Activated T-cell treated with anti-CD3 and anti-CD28 coated beads, Interleukin-2, amount 50 U/mL, for 72 hours (primary cell): ENCODE data around the gene GSTA4. TPM values are rescaled to one million over a fixed set of nuclear protein-coding genes. Genes with fewer than 3 reads are reported as not detected.
"Not testable (repeated sequence)": the region's sequence is repeated elsewhere in the genome, so short reads cannot be mapped to it uniquely, and the experiment has no call there.

ENCODE experiments used
- ATAC-seq, 2 donors: fragments of 150-1000 bp; cut with Tn5 transposase; replicated peaks in 1 of 2; 2 replicates each; pipeline ENCODE4 v1.10.0; 2021; ENCODE audit warnings: moderate library complexity in 2 of 2, mild to moderate bottlenecking in 1 of 2
- DNase-seq, 2 donors: peaks; one replicate each; pipeline ENCODE4 v3.0.0; 2021 to 2022; ENCODE audit warnings: mixed read lengths in 1 of 2
- H3K27ac Mint-ChIP-seq: one replicate; pipeline ENCODE4 v1.8.0; 2022; ENCODE audit warnings: mild to moderate bottlenecking, moderate library complexity, mixed read lengths
- H3K27me3 Mint-ChIP-seq: one replicate; pipeline ENCODE4 v1.8.0; 2022; ENCODE audit warnings: low read depth, mixed read lengths
- H3K36me3 Mint-ChIP-seq, 2 donors: one replicate each; pipeline ENCODE4 v1.8.0; 2022; ENCODE audit warnings: mixed read lengths in 2 of 2, mild to moderate bottlenecking in 1 of 2; ENCODE audit not compliant: insufficient read depth in 2 of 2
- H3K4me1 Mint-ChIP-seq: one replicate; pipeline ENCODE4 v1.8.0; 2022; ENCODE audit warnings: low read depth, mixed read lengths
- H3K4me3 Mint-ChIP-seq, 2 donors: one replicate each; pipeline ENCODE4 v1.8.0; 2022; ENCODE audit warnings: mild to moderate bottlenecking in 2 of 2, mixed read lengths in 2 of 2, moderate library complexity in 2 of 2
- H3K9me3 Mint-ChIP-seq, 2 donors: one replicate each; pipeline ENCODE4 v1.8.0; 2022; ENCODE audit warnings: mixed read lengths in 2 of 2
- total RNA-seq, 2 donors: library from RNA; stranded (reverse); gene quantifications; one replicate each; pipeline ENCODE4 v1.2.3, GENCODE V29; 2022

The GSTA4 gene
- total RNA-seq, 2 donors from 2014 or later, result 17.5 to 21.4 TPM

- Mint-ChIP-seq H3K27ac (peak overlapping the region; percentile 88), H3K9me3 (no peaks in the 10 kb centered on the region), H3K36me3 (peaks cover 6 to 18% of the 10 kb centered on the region in 2 donors), H3K4me3 (peak overlapping the region; percentile 15 to 80), H3K4me1 (peaks cover 76% of the 10 kb centered on the region), H3K27me3 (peaks cover 11% of the 10 kb centered on the region)
- DNase-seq (no peak), ATAC-seq (peak; percentile 16 to 24)
Observed at GRCh38 chr6:52983159-52983848, 11.8 kb downstream of the GSTA4 start.

- Mint-ChIP-seq H3K4me1 (peaks cover 76% of the 10 kb centered on the region), H3K9me3 (no peaks in the 10 kb centered on the region), H3K36me3 (peaks cover 6 to 15% of the 10 kb centered on the region in 2 donors), H3K27ac (no peak overlapping the region), H3K4me3 (peak overlapping the region; percentile 4 to 33), H3K27me3 (peaks cover 10% of the 10 kb centered on the region)
- DNase-seq (no peak), ATAC-seq (no peak)
Observed at GRCh38 chr6:52982680-52983079, 12.4 kb downstream of the GSTA4 start.

- Mint-ChIP-seq H3K36me3 (peaks cover 8 to 15% of the 10 kb centered on the region in 2 donors), H3K4me1 (peaks cover 76% of the 10 kb centered on the region), H3K27ac (peak overlapping the region; percentile 54)
Observed at GRCh38 chr6:52981222-52981900, 13.7 kb downstream of the GSTA4 start.

GRCh38 chr6:52976591-52977035 lies 18.5 kb downstream of the GSTA4 start:
- peaks cover 6% of the 10 kb centered on the region for H3K27me3 Mint-ChIP-seq
- ATAC-seq (peak; percentile 86 to 89), DNase-seq (peak; percentile 37 to 40)
- H3K27ac Mint-ChIP-seq, result peak overlapping the region; percentile 95
- H3K9me3 Mint-ChIP-seq, result peaks cover 0 to 2% of the 10 kb centered on the region in 2 donors
- H3K4me1 Mint-ChIP-seq, result peaks cover 65% of the 10 kb centered on the region
- H3K36me3 Mint-ChIP-seq, result peaks cover 0 to 2% of the 10 kb centered on the region in 2 donors
- H3K4me3 Mint-ChIP-seq, result peak overlapping the region; percentile 80 to 86

More at GRCh38 chr6:52981222-52981900, 13.7 kb downstream of the GSTA4 start:
- H3K4me3 Mint-ChIP-seq, result no peak overlapping the region
- H3K27me3 Mint-ChIP-seq, result peaks cover 2% of the 10 kb centered on the region
- no peaks in the 10 kb centered on the region for H3K9me3 Mint-ChIP-seq
- ATAC-seq (no peak), DNase-seq (no peak)

GRCh38 chr6:52976149-52976548 lies 18.9 kb downstream of the GSTA4 start:
- H3K4me1 Mint-ChIP-seq, result peaks cover 64% of the 10 kb centered on the region
- peak overlapping the region; percentile 80 to 86 for H3K4me3 Mint-ChIP-seq
- peaks cover 0 to 2% of the 10 kb centered on the region in 2 donors for H3K9me3 Mint-ChIP-seq
- no peak for DNase-seq
- H3K27ac Mint-ChIP-seq, result peak overlapping the region; percentile 95
- ATAC-seq, result peak; percentile 52 to 60
- peaks cover 6% of the 10 kb centered on the region for H3K27me3 Mint-ChIP-seq
- peaks cover 0 to 2% of the 10 kb centered on the region in 2 donors for H3K36me3 Mint-ChIP-seq

GRCh38 chr6:52975580-52975979 lies 19.5 kb downstream of the GSTA4 start:
- H3K27ac Mint-ChIP-seq, result no peak overlapping the region
- peaks cover 0 to 2% of the 10 kb centered on the region in 2 donors for H3K36me3 Mint-ChIP-seq
- no peak for DNase-seq
- peaks cover 6% of the 10 kb centered on the region for H3K27me3 Mint-ChIP-seq
- ATAC-seq, result no peak
- peaks cover 63% of the 10 kb centered on the region for H3K4me1 Mint-ChIP-seq
- peaks cover 0 to 2% of the 10 kb centered on the region in 2 donors for H3K9me3 Mint-ChIP-seq
- peak overlapping the region in 1 of 2 donors; percentile 18 for H3K4me3 Mint-ChIP-seq

GRCh38 chr6:52972989-52973388 lies 22.1 kb downstream of the GSTA4 start:
- DNase-seq, result no peak
- Mint-ChIP-seq H3K27ac (no peak overlapping the region), H3K4me1 (peaks cover 45% of the 10 kb centered on the region), H3K27me3 (peaks cover 6% of the 10 kb centered on the region), H3K36me3 (peaks cover 0 to 2% of the 10 kb centered on the region in 2 donors), H3K4me3 (no peak overlapping the region), H3K9me3 (peaks cover 0 to 2% of the 10 kb centered on the region in 2 donors)
- ATAC-seq, result no peak

GRCh38 chr6:52969359-52969758 lies 25.7 kb downstream of the GSTA4 start:
- no peaks in the 10 kb centered on the region for H3K27me3 Mint-ChIP-seq
- no peak for ATAC-seq
- H3K36me3 Mint-ChIP-seq, result no peaks in the 10 kb centered on the region
- peaks cover 9% of the 10 kb centered on the region for H3K4me1 Mint-ChIP-seq
- peaks cover 0 to 2% of the 10 kb centered on the region in 2 donors for H3K9me3 Mint-ChIP-seq
- H3K4me3 Mint-ChIP-seq, result no peak overlapping the region
- DNase-seq, result no peak
- H3K27ac Mint-ChIP-seq, result no peak overlapping the region

- DNase-seq, result no peak
- no peaks in the 10 kb centered on the region for H3K36me3 Mint-ChIP-seq
- no peak for ATAC-seq
- no peaks in the 10 kb centered on the region for H3K4me1 Mint-ChIP-seq
- no peaks in the 10 kb centered on the region for H3K9me3 Mint-ChIP-seq
- H3K4me3 Mint-ChIP-seq, result no peak overlapping the region
- no peaks in the 10 kb centered on the region for H3K27me3 Mint-ChIP-seq
- H3K27ac Mint-ChIP-seq, result no peak overlapping the region
Observed at GRCh38 chr6:52966101-52966500, 29.0 kb downstream of the GSTA4 start.

- H3K36me3 Mint-ChIP-seq, result no peaks in the 10 kb centered on the region
- no peak overlapping the region for H3K27ac Mint-ChIP-seq
- H3K4me3 Mint-ChIP-seq, result no peak overlapping the region
- no peak for DNase-seq
- no peaks in the 10 kb centered on the region for H3K9me3 Mint-ChIP-seq
- H3K27me3 Mint-ChIP-seq, result no peaks in the 10 kb centered on the region
- ATAC-seq, result no peak
- no peaks in the 10 kb centered on the region for H3K4me1 Mint-ChIP-seq
Observed at GRCh38 chr6:52965380-52965779, 29.7 kb downstream of the GSTA4 start.

GRCh38 chr6:52964318-52964717 lies 30.8 kb downstream of the GSTA4 start:
- H3K36me3 Mint-ChIP-seq, result no peaks in the 10 kb centered on the region
- no peak for ATAC-seq

GRCh38 chr6:52962701-52963100 lies 32.4 kb downstream of the GSTA4 start:
- H3K9me3 Mint-ChIP-seq, result no peaks in the 10 kb centered on the region
- no peak overlapping the region for H3K27ac Mint-ChIP-seq
- no peaks in the 10 kb centered on the region for H3K27me3 Mint-ChIP-seq
- ATAC-seq (no peak), DNase-seq (no peak)
- no peaks in the 10 kb centered on the region for H3K4me1 Mint-ChIP-seq
- no peaks in the 10 kb centered on the region for H3K36me3 Mint-ChIP-seq
- H3K4me3 Mint-ChIP-seq, result no peak overlapping the region

More at GRCh38 chr6:52964318-52964717, 30.8 kb downstream of the GSTA4 start:
- H3K4me3 Mint-ChIP-seq, result no peak overlapping the region
- H3K27ac Mint-ChIP-seq, result no peak overlapping the region
- no peak for DNase-seq
- H3K4me1 Mint-ChIP-seq, result no peaks in the 10 kb centered on the region
- H3K27me3 Mint-ChIP-seq, result no peaks in the 10 kb centered on the region
- no peaks in the 10 kb centered on the region for H3K9me3 Mint-ChIP-seq

GRCh38 chr6:52961022-52961421 lies 34.1 kb downstream of the GSTA4 start:
- not testable (repeated sequence) for H3K36me3 Mint-ChIP-seq, H3K27ac Mint-ChIP-seq, H3K4me3 Mint-ChIP-seq, H3K4me1 Mint-ChIP-seq, ATAC-seq, H3K27me3 Mint-ChIP-seq, H3K9me3 Mint-ChIP-seq, DNase-seq
